Endothelial cell (in vitro differentiated cells): ENCODE measurements around the gene OR2W3. TPM values are rescaled to one million over a fixed set of nuclear protein-coding genes. Genes with fewer than 3 reads are reported as not detected.

Experiments
- DNase-seq: peaks from one replicate; pipeline ENCODE4 v3.0.0; 2021; ENCODE audit warnings: low spot score
- H3K27ac Mint-ChIP-seq: one replicate; pipeline ENCODE4 v1.8.0; 2021; ENCODE audit warnings: mixed read lengths, inconsistent platforms; ENCODE audit not compliant: unreplicated experiment
- H3K27me3 Mint-ChIP-seq: one replicate; pipeline ENCODE4 v1.8.0; 2021; ENCODE audit warnings: mild to moderate bottlenecking, moderate library complexity, mixed read lengths, inconsistent platforms; ENCODE audit not compliant: unreplicated experiment
- H3K36me3 Mint-ChIP-seq: one replicate; pipeline ENCODE4 v1.8.0; 2021; ENCODE audit warnings: mild to moderate bottlenecking, low read depth, mixed read lengths, inconsistent platforms; ENCODE audit not compliant: unreplicated experiment
- H3K4me1 Mint-ChIP-seq: one replicate; pipeline ENCODE4 v1.8.0; 2021; ENCODE audit warnings: mild to moderate bottlenecking, mixed read lengths, inconsistent platforms; ENCODE audit not compliant: unreplicated experiment
- H3K4me3 Mint-ChIP-seq: one replicate; pipeline ENCODE4 v1.8.0; 2021; ENCODE audit warnings: mild to moderate bottlenecking, mixed read lengths, inconsistent platforms; ENCODE audit not compliant: unreplicated experiment
- H3K9me3 Mint-ChIP-seq: one replicate; pipeline ENCODE4 v1.8.0; 2021; ENCODE audit warnings: mixed read lengths, inconsistent platforms; ENCODE audit not compliant: unreplicated experiment
- CTCF ChIP-seq: fragments of 200-600 bp; sonication (generic); IDR thresholded peaks from one replicate; pipeline ENCODE4 v1.5.0; 2021; ENCODE audit warnings: antibody characterized with exemption; ENCODE audit not compliant: unreplicated experiment
- total RNA-seq: library from RNA; stranded (reverse); fragmentation: NEBNext Ultra II Directional; extraction: Animal tissue kit (Norgen Biotek cat#: 25700); gene quantifications from one replicate; pipeline ENCODE4 v1.2.1, GENCODE V29; 2021; ENCODE audit not compliant: unreplicated experiment

OR2W3 gene
- total RNA-seq, 1 donor from 2014 or later: 0.87 TPM

- no peak for TF ChIP-seq CTCF
- Mint-ChIP-seq H3K4me1 (no peaks in the 10 kb centered on the region), H3K4me3 (no peak overlapping the region), H3K27ac (no peak overlapping the region), H3K36me3 (peaks cover 3% of the 10 kb centered on the region), H3K9me3 (peaks cover 19% of the 10 kb centered on the region), H3K27me3 (no peaks in the 10 kb centered on the region)
- DNase-seq: no peak
Measured at GRCh38 chr1:247904122-247904521, 8.7 kb downstream of the OR2W3 start.

DNA sequence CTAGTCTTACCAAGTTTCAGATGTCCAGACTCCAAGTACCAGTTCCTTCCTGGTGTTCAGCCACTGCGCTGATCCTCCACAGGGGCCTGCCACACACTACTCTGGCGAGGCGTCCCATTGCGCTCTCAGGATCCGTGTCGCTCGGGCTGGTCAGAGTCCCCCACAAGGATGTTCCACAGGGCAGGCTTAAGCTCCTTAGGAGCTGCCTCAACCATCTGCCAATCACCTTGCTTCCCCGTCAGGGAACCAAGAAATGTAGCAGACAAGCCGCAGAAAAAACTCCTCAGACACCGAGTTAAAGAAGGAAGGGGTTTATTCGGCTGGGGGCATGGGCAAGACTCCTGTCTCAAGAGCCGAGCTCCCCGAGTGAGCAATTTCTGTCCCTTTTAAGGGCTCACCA lies 9.8 kb downstream of the OR2W3 start:
- peaks cover 3% of the 10 kb centered on the region for H3K36me3 Mint-ChIP-seq
- no peak for DNase-seq
- peaks cover 19% of the 10 kb centered on the region for H3K9me3 Mint-ChIP-seq
- TF ChIP-seq CTCF: no peak
- no peaks in the 10 kb centered on the region for H3K4me1 Mint-ChIP-seq
- no peaks in the 10 kb centered on the region for H3K27me3 Mint-ChIP-seq
- H3K27ac Mint-ChIP-seq: no peak overlapping the region
- H3K4me3 Mint-ChIP-seq: no peak overlapping the region

GRCh38 chr1:247905910-247906503 lies 10.6 kb downstream of the OR2W3 start:
- no peak overlapping the region for H3K27ac Mint-ChIP-seq
- peaks cover 19% of the 10 kb centered on the region for H3K9me3 Mint-ChIP-seq
- no peaks in the 10 kb centered on the region for H3K27me3 Mint-ChIP-seq
- TF ChIP-seq CTCF: no peak
- no peak overlapping the region for H3K4me3 Mint-ChIP-seq
- no peak for DNase-seq
- H3K36me3 Mint-ChIP-seq: peaks cover 3% of the 10 kb centered on the region
- no peaks in the 10 kb centered on the region for H3K4me1 Mint-ChIP-seq

- no peak overlapping the region for H3K27ac Mint-ChIP-seq
- no peaks in the 10 kb centered on the region for H3K27me3 Mint-ChIP-seq
- no peak for TF ChIP-seq CTCF
- peaks cover 19% of the 10 kb centered on the region for H3K9me3 Mint-ChIP-seq
- peaks cover 3% of the 10 kb centered on the region for H3K36me3 Mint-ChIP-seq
- DNase-seq: no peak
- H3K4me1 Mint-ChIP-seq: no peaks in the 10 kb centered on the region
- H3K4me3 Mint-ChIP-seq: no peak overlapping the region
Measured at GRCh38 chr1:247906504-247907047, 11.2 kb downstream of the OR2W3 start.

DNA sequence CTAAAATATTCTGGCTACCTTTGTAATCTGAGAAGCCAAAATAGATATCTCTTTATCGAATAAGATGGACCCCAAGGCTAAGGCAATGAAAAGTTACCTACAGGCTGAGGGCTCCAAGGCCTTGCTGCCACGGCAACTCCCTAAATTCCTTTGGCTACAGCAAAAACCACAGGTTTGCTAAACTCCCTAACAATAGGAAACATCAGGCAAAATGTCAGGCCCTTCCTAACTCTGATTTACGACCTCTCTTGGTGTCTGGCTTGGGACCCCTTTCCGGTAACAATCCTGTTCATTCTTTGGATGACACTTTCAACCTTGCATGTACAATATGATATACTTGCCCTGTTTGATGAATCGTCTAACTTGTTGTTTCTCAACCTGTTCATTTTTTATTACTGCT lies 13.4 kb downstream of the OR2W3 start:
- no peak for DNase-seq
- H3K27me3 Mint-ChIP-seq: no peaks in the 10 kb centered on the region
- H3K27ac Mint-ChIP-seq: no peak overlapping the region
- H3K4me3 Mint-ChIP-seq: no peak overlapping the region
- peaks cover 3% of the 10 kb centered on the region for H3K36me3 Mint-ChIP-seq
- no peaks in the 10 kb centered on the region for H3K4me1 Mint-ChIP-seq
- no peak for TF ChIP-seq CTCF
- peaks cover 16% of the 10 kb centered on the region for H3K9me3 Mint-ChIP-seq
